Progenitor cell of endocrine pancreas (in vitro differentiated cells): Measurements from ENCODE around the gene TRHDE. TPM values are rescaled to one million over a fixed set of nuclear protein-coding genes. Genes with fewer than 3 reads are reported as not detected.

ENCODE experiments used
- DNase-seq: peaks from one replicate; pipeline ENCODE4 v3.0.0; 2021; ENCODE audit warnings: low spot score; ENCODE audit not compliant: unreplicated experiment
- H3K27ac Mint-ChIP-seq: 2 replicates; pipeline ENCODE4 v1.8.0; 2021; ENCODE audit warnings: mild to moderate bottlenecking, moderate library complexity, mixed read lengths
- H3K27me3 Mint-ChIP-seq: 2 replicates; pipeline ENCODE4 v1.8.0; 2021; ENCODE audit warnings: mixed read lengths
- H3K36me3 Mint-ChIP-seq: 2 replicates; pipeline ENCODE4 v1.8.0; 2022; ENCODE audit warnings: mixed read lengths; ENCODE audit not compliant: insufficient read depth
- H3K4me1 Mint-ChIP-seq: 2 replicates; pipeline ENCODE4 v1.8.0; 2021; ENCODE audit warnings: low read depth, mixed read lengths
- H3K4me3 Mint-ChIP-seq: 2 replicates; pipeline ENCODE4 v1.8.0; 2021; ENCODE audit warnings: low read depth, mild to moderate bottlenecking, moderate library complexity, mixed read lengths
- H3K9me3 Mint-ChIP-seq: 2 replicates; pipeline ENCODE4 v1.8.0; 2021; ENCODE audit warnings: low read depth, mixed read lengths
- CTCF ChIP-seq: fragments of 200-600 bp; sonication (generic); IDR thresholded peaks from one replicate; pipeline ENCODE4 v1.5.0; 2021; ENCODE audit warnings: antibody characterized with exemption, mild to moderate bottlenecking; ENCODE audit not compliant: unreplicated experiment
- total RNA-seq: library from RNA; stranded (reverse); gene quantifications from 2 replicates; pipeline ENCODE4 v1.2.1, GENCODE V29; 2021

The TRHDE gene
- total RNA-seq, 1 donor from 2014 or later, result 2.7 TPM

GRCh38 chr12:72549184-72549583 is 277.0 kb downstream of the TRHDE start:
- peaks cover 12% of the 10 kb centered on the region for H3K4me1 Mint-ChIP-seq
- no peaks in the 10 kb centered on the region for H3K36me3 Mint-ChIP-seq
- H3K4me3 Mint-ChIP-seq, result no peak overlapping the region
- no peaks in the 10 kb centered on the region for H3K27me3 Mint-ChIP-seq
- no peak for TF ChIP-seq CTCF
- DNase-seq, result no peak
- no peak overlapping the region for H3K27ac Mint-ChIP-seq
- no peaks in the 10 kb centered on the region for H3K9me3 Mint-ChIP-seq

GRCh38 chr12:72560003-72560769 is 288.0 kb downstream of the TRHDE start:
- Mint-ChIP-seq H3K9me3 (peaks cover 3% of the 10 kb centered on the region), H3K4me3 (no peak overlapping the region), H3K27me3 (no peaks in the 10 kb centered on the region), H3K27ac (no peak overlapping the region), H3K4me1 (no peaks in the 10 kb centered on the region), H3K36me3 (no peaks in the 10 kb centered on the region)
- TF ChIP-seq CTCF, result no peak
- DNase-seq, result no peak

GRCh38 chr12:72570601-72571000 is 298.4 kb downstream of the TRHDE start:
- no peak overlapping the region for H3K27ac Mint-ChIP-seq
- TF ChIP-seq CTCF, result peak; percentile 54
- H3K4me1 Mint-ChIP-seq, result no peaks in the 10 kb centered on the region
- no peaks in the 10 kb centered on the region for H3K9me3 Mint-ChIP-seq
- H3K27me3 Mint-ChIP-seq, result no peaks in the 10 kb centered on the region
- DNase-seq, result no peak
- no peaks in the 10 kb centered on the region for H3K36me3 Mint-ChIP-seq
- no peak overlapping the region for H3K4me3 Mint-ChIP-seq

- H3K9me3 Mint-ChIP-seq, result no peaks in the 10 kb centered on the region
- H3K27ac Mint-ChIP-seq, result no peak overlapping the region
- no peak for TF ChIP-seq CTCF
- H3K27me3 Mint-ChIP-seq, result no peaks in the 10 kb centered on the region
- H3K36me3 Mint-ChIP-seq, result no peaks in the 10 kb centered on the region
- H3K4me3 Mint-ChIP-seq, result no peak overlapping the region
- DNase-seq, result no peak
- H3K4me1 Mint-ChIP-seq, result no peaks in the 10 kb centered on the region
These were observed 302.0 kb downstream of the TRHDE start for GRCh38 chr12:72574138-72574537.

- Mint-ChIP-seq H3K9me3 (no peaks in the 10 kb centered on the region), H3K27me3 (no peaks in the 10 kb centered on the region), H3K27ac (no peak overlapping the region), H3K4me1 (no peaks in the 10 kb centered on the region), H3K4me3 (no peak overlapping the region), H3K36me3 (no peaks in the 10 kb centered on the region)
- no peak for TF ChIP-seq CTCF
- no peak for DNase-seq
These were observed 306.2 kb downstream of the TRHDE start for GRCh38 chr12:72578327-72578726.
